H1 (cell line): Measurements from ENCODE around the gene ANKRD24. TPM values are rescaled to one million over a fixed set of nuclear protein-coding genes. Genes with fewer than 3 reads are reported as not detected.

ENCODE experiments used
- CTCF ChIA-PET: fragments of 300-600 bp; sonication (Branson Sonifier 250); formaldehyde crosslinking; loops from one replicate; lab custom pipeline; 2021; ENCODE audit not compliant: partially characterized antibody; lab: Charles Lee
- POLR2A ChIA-PET: fragments of 300-600 bp; sonication (Branson Sonifier 250); formaldehyde crosslinking; loops from one replicate; lab custom pipeline; 2021; ENCODE audit warnings: inconsistent platforms; ENCODE audit not compliant: partially characterized antibody; lab: Charles Lee
- DNase-seq, 2 experiments: peaks; one replicate each; pipeline versions ENCODE4 v3.0.0 to v3.0.0-alpha.2; 2010 to 2022; ENCODE audit warnings: low spot score in 2 of 2, low read depth in 1 of 2, mixed read lengths in 1 of 2
- FAIRE-seq: peaks from 2 replicates; lab custom pipeline; 2011; peaks lifted over from hg19 to GRCh38; lab: Jason Lieb, UNC
- H2AFZ ChIP-seq: 2 replicates; pipeline ENCODE4 v1.8.1; 2012; ENCODE audit warnings: low read length, inconsistent platforms
- H2AK5ac ChIP-seq: 2 replicates; pipeline ENCODE4 v1.6.1; 2013; ENCODE audit warnings: low read depth, low read length
- H2BK120ac ChIP-seq: replicated peaks from 2 replicates; pipeline ENCODE3; 2013; ENCODE audit warnings: low read depth, low read length, inconsistent platforms
- H2BK12ac ChIP-seq: 2 replicates; pipeline ENCODE4 v1.6.1; 2013; ENCODE audit warnings: low read depth, low read length
- H2BK15ac ChIP-seq: 2 replicates; pipeline ENCODE4 v1.6.1; 2013; ENCODE audit warnings: low read length
- H2BK20ac ChIP-seq: 2 replicates; pipeline ENCODE4 v1.6.1; 2013; ENCODE audit warnings: low read length
- H2BK5ac ChIP-seq: 2 replicates; pipeline ENCODE4 v1.6.1; 2013; ENCODE audit warnings: low read depth, low read length
- H3K14ac ChIP-seq: 2 replicates; pipeline ENCODE4 v1.6.1; 2013; ENCODE audit warnings: inconsistent platforms; ENCODE audit not compliant: insufficient read length
- H3K18ac ChIP-seq: 2 replicates; pipeline ENCODE4 v1.6.1; 2013; ENCODE audit warnings: low read length; ENCODE audit errors: extremely low read depth
- H3K23ac ChIP-seq: 2 replicates; pipeline ENCODE4 v1.6.1; 2013; ENCODE audit warnings: inconsistent platforms; ENCODE audit not compliant: insufficient read length
- H3K23me2 ChIP-seq: 2 replicates; pipeline ENCODE4 v1.6.1; 2013; ENCODE audit warnings: low read depth, low read length
- H3K27ac ChIP-seq: 2 replicates; pipeline ENCODE4 v1.6.1; 2011; ENCODE audit warnings: low read depth, low read length, inconsistent platforms
- H3K27me3 ChIP-seq, 4 experiments: replicated peaks in 1 of 4; 1 replicate in 1 of 4; 2 replicates in 3 of 4; pipeline versions ENCODE4 v1.6.1 to v1.8.1; 2011 to 2013; ENCODE audit warnings: low read length in 3 of 4, mild to moderate bottlenecking in 3 of 4, inconsistent platforms in 2 of 4, mixed read lengths in 2 of 4, moderate library complexity in 1 of 4; ENCODE audit not compliant: control insufficient read depth in 3 of 4, insufficient read depth in 3 of 4; ENCODE audit errors: extremely low read depth in 1 of 4
- H3K36me3 ChIP-seq, 4 experiments: 2 replicates each; pipeline versions ENCODE4 v1.6.1 to v1.8.1; 2011 to 2013; ENCODE audit warnings: mild to moderate bottlenecking in 4 of 4, low read length in 3 of 4, moderate library complexity in 2 of 4, control low read depth in 1 of 4, inconsistent platforms in 1 of 4; ENCODE audit not compliant: insufficient read depth in 4 of 4, control insufficient read depth in 2 of 4
- H3K4ac ChIP-seq: replicated peaks from 2 replicates; pipeline ENCODE3; 2013; ENCODE audit warnings: low read length, low read depth, mixed read lengths, inconsistent platforms; ENCODE audit not compliant: insufficient read length
- H3K4me1 ChIP-seq, 4 experiments: replicated peaks in 1 of 4; 1 replicate in 1 of 4; 2 replicates in 3 of 4; pipeline versions ENCODE4 v1.6.1 to v1.8.1; 2011 to 2013; ENCODE audit warnings: low read length in 3 of 4, inconsistent platforms in 2 of 4, mixed read lengths in 1 of 4; ENCODE audit not compliant: insufficient read depth in 4 of 4, control insufficient read depth in 3 of 4
- H3K4me2 ChIP-seq, 2 experiments: 2 replicates each; pipeline versions ENCODE4 v1.6.1 to v1.8.1; 2011 to 2013; ENCODE audit warnings: low read depth in 2 of 2, low read length in 2 of 2, control low read depth in 1 of 2, inconsistent platforms in 1 of 2, mild to moderate bottlenecking in 1 of 2; ENCODE audit not compliant: insufficient read depth in 1 of 2
- H3K4me3 ChIP-seq, 4 experiments: fragments of 200-600, 300-600 bp in 1 of 4; sonication (generic), shearing (Covaris generic), sonication (Bioruptor Twin) in 1 of 4; 2 replicates each; pipeline versions ENCODE4 v1.5.1 to v1.8.1; 2011 to 2016; ENCODE audit warnings: low read length in 4 of 4, low read depth in 3 of 4, control low read depth in 2 of 4, inconsistent platforms in 2 of 4, mild to moderate bottlenecking in 2 of 4, mixed read lengths in 1 of 4, moderate library complexity in 1 of 4; ENCODE audit not compliant: insufficient read depth in 2 of 4; ENCODE audit errors: extremely low read depth in 1 of 4
- H3K56ac ChIP-seq: replicated peaks from 2 replicates; pipeline ENCODE3; 2013; ENCODE audit warnings: low read depth, mild to moderate bottlenecking, mixed read lengths, low read length, inconsistent platforms; ENCODE audit not compliant: insufficient read length
- H3K79me1 ChIP-seq: 2 replicates; pipeline ENCODE4 v1.6.1; 2013; ENCODE audit warnings: low read depth, low read length, control low read depth
- H3K79me2 ChIP-seq, 2 experiments: 2 replicates each; pipeline versions ENCODE4 v1.6.1 to v1.8.1; 2012 to 2013; ENCODE audit warnings: low read length in 2 of 2, mild to moderate bottlenecking in 2 of 2, inconsistent platforms in 1 of 2; ENCODE audit not compliant: insufficient read depth in 2 of 2, control insufficient read depth in 1 of 2
- H3K9ac ChIP-seq, 4 experiments: replicated peaks in 1 of 4; 1 replicate in 1 of 4; 2 replicates in 3 of 4; pipeline versions ENCODE4 v1.6.1 to v1.8.1; 2011 to 2013; ENCODE audit warnings: low read depth in 3 of 4, low read length in 3 of 4, control low read depth in 2 of 4, mild to moderate bottlenecking in 2 of 4, moderate library complexity in 2 of 4, inconsistent platforms in 1 of 4; ENCODE audit errors: extremely low read depth in 1 of 4
- H3K9me3 ChIP-seq, 2 experiments: 2 replicates each; pipeline versions ENCODE4 v1.6.1 to v1.8.1; 2012 to 2013; ENCODE audit warnings: mild to moderate bottlenecking in 2 of 2, moderate library complexity in 2 of 2, control low read depth in 1 of 2, inconsistent platforms in 1 of 2, low read depth in 1 of 2, low read length in 1 of 2, mixed read lengths in 1 of 2; ENCODE audit not compliant: insufficient read depth in 2 of 2
- H4K20me1 ChIP-seq, 2 experiments: replicated peaks in 1 of 2; 2 replicates each; pipeline versions ENCODE3 to v1.8.1; 2011 to 2013; ENCODE audit warnings: inconsistent platforms in 2 of 2, low read length in 2 of 2, mild to moderate bottlenecking in 1 of 2; ENCODE audit not compliant: insufficient read depth in 2 of 2, control insufficient read depth in 1 of 2
- H4K5ac ChIP-seq: 2 replicates; pipeline ENCODE4 v1.6.1; 2013; ENCODE audit warnings: low read length, low read depth, mixed read lengths, inconsistent platforms; ENCODE audit not compliant: insufficient read length
- H4K8ac ChIP-seq: 2 replicates; pipeline ENCODE4 v1.8.0; 2013; ENCODE audit warnings: mild to moderate bottlenecking, moderate library complexity, low read length, inconsistent platforms; ENCODE audit not compliant: insufficient read depth; ENCODE audit errors: extremely low read depth
- H4K91ac ChIP-seq: replicated peaks from 2 replicates; pipeline ENCODE3; 2013; ENCODE audit warnings: low read length, mixed read lengths, inconsistent platforms; ENCODE audit not compliant: insufficient read length
- CHD1 ChIP-seq: IDR thresholded peaks from 2 replicates; pipeline ENCODE4 v1.6.1; 2012; ENCODE audit warnings: low read depth, low read length, improper control_type of control experiment
- CREB1 ChIP-seq: IDR thresholded peaks from 2 replicates; pipeline ENCODE4 v1.6.1; 2012; ENCODE audit warnings: inconsistent platforms
- NANOG ChIP-seq: IDR thresholded peaks from 2 replicates; pipeline ENCODE4 v1.6.1; 2011; ENCODE audit warnings: low read length, low read depth, mild to moderate bottlenecking, inconsistent platforms; ENCODE audit not compliant: insufficient read depth, poor library complexity, severe bottlenecking
- RNF2 ChIP-seq: fragments of 200-900, 300-1000 bp; sonication (generic); IDR thresholded peaks from 2 replicates; pipeline ENCODE4 v1.7.1; 2016; ENCODE audit warnings: borderline replicate concordance, low read depth, mild to moderate bottlenecking, antibody characterized with exemption, low read length; ENCODE audit not compliant: poor library complexity, severe bottlenecking; ENCODE audit errors: missing control alignments
- SAP30 ChIP-seq: fragments of 300-600 bp; sonication (generic); IDR thresholded peaks from 2 replicates; pipeline ENCODE4 v1.7.1; 2012; ENCODE audit warnings: low read length, moderate library complexity, mild to moderate bottlenecking, inconsistent platforms; ENCODE audit not compliant: insufficient read depth, insufficient replicate concordance
- SP1 ChIP-seq: IDR thresholded peaks from 2 replicates; pipeline ENCODE4 v1.6.1; 2011; ENCODE audit warnings: low read depth, low read length
- SP2 ChIP-seq: IDR thresholded peaks from 2 replicates; pipeline ENCODE4 v1.6.1; 2012; ENCODE audit warnings: mild to moderate bottlenecking, low read length, inconsistent platforms
- SP4 ChIP-seq: IDR thresholded peaks from 2 replicates; pipeline ENCODE4 v1.6.1; 2012; ENCODE audit warnings: low read length, inconsistent platforms
- ZNF274 ChIP-seq: IDR thresholded peaks from 2 replicates; pipeline ENCODE4 v1.7.0; 2012; ENCODE audit warnings: low read length, borderline replicate concordance; ENCODE audit errors: extremely low read depth
- WGBS, 2 experiments: shearing (Covaris generic) in 1 of 2; methylation state at CpG; one replicate each; pipeline versions ENCODE4 v1.1.6 to v1.1.7; 2013 to 2015; ENCODE audit warnings: low lambda C conversion rate in 2 of 2, mixed read lengths in 2 of 2, inconsistent platforms in 1 of 2, low coverage in 1 of 2, missing lambda C conversion rate in 1 of 2; ENCODE audit not compliant: insufficient replicate concordance in 2 of 2, insufficient coverage in 1 of 2, insufficient read length in 1 of 2; ENCODE audit errors: extremely low coverage in 1 of 2, missing lambda C conversion rate in 1 of 2; 5-methylcytosine and 5-hydroxymethylcytosine counted together
- polyA plus RNA-seq, 7 experiments: library from polyadenylated mRNA; depleted of rRNA in 3 of 7; stranded (reverse) in 5 of 7; unstranded in 2 of 7; fragments of >200 nt in 5 of 7; fragments of 200-250 nt in 2 of 7; gene quantifications; 1 replicate in 5 of 7; 2 replicates in 1 of 7; 4 replicates in 1 of 7; pipeline versions ENCODE4 v1.2.1 to v1.2.3, GENCODE V29; 2011 to 2013; ENCODE audit warnings: missing spikeins in 2 of 7, mixed read lengths in 2 of 7
- total RNA-seq: library from RNA; stranded (reverse); fragmentation: NEBNext Ultra II Directional; extraction: Animal tissue kit (Norgen Biotek cat#: 25700); gene quantifications from 2 replicates; pipeline ENCODE4 v1.2.1, GENCODE V29; 2021

The ANKRD24 gene
- total and polyA plus RNA-seq, 2 of the 8 experiments (the other 6 are each of a cell fraction or from before 2014, with no cell fraction given) = 7.6 to 14.1 TPM

DNA sequence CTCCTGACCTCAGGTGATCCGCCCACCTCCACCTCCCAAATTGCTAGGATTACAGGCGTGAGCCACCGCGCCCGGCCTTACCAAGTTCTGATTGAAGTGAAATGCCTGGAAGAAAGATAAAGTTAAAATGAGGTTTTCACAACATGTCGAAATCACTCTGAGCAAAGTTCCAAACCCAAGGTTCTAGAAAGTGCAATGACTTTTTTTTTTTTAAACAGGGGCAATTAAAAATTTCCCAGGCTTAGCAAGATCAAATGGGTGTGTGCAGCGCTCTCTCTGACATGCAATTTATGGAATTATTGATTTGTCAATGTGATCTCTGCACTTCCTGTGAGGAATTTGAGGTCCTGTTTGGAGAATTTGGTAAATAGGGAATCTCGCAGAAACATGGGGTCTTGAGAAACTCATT lies 45.8 kb upstream of the ANKRD24 start:
- DNase-seq = no peak
- Histone ChIP-seq H3K9ac (no peak overlapping the region), H3K9me3 (no peaks in the 10 kb centered on the region), H3K18ac (no peak overlapping the region), H4K91ac (no peak overlapping the region), H2BK20ac (no peak overlapping the region), H4K20me1 (no peaks in the 10 kb centered on the region), H3K14ac (no peak overlapping the region), H3K4ac (no peak overlapping the region), H4K8ac (no peak overlapping the region), H3K23ac (no peak overlapping the region), H2AFZ (no peak overlapping the region), H2BK15ac (no peak overlapping the region), H2AK5ac (no peak overlapping the region), H3K79me1 (no peaks in the 10 kb centered on the region), H3K4me3 (no peak overlapping the region), H3K56ac (no peak overlapping the region), H4K5ac (no peak overlapping the region), H3K4me1 (no peaks in the 10 kb centered on the region; a peak in 1 of 7 replicates), H2BK12ac (no peak overlapping the region), H3K27ac (no peak overlapping the region), H3K36me3 (no peaks in the 10 kb centered on the region), H2BK5ac (no peak overlapping the region), H3K4me2 (no peak overlapping the region), H3K23me2 (no peaks in the 10 kb centered on the region), H3K27me3 (no peaks in the 10 kb centered on the region), H3K79me2 (no peaks in the 10 kb centered on the region), H2BK120ac (no peak overlapping the region)
- no peak for FAIRE-seq
- TF ChIP-seq ZNF274 = no peak
- TF ChIP-seq CREB1 = no peak
- no peak for TF ChIP-seq NANOG
- no peak for TF ChIP-seq SP4
- TF ChIP-seq CHD1 = no peak
- TF ChIP-seq SP1 = no peak
- no peak for TF ChIP-seq RNF2
- no peak for TF ChIP-seq SP2
- no peak for TF ChIP-seq SAP30
- 97% methylated on average over 8 of the region's 8 CpGs; no CpG with 5 or more reads in 1 of the 2 experiments for WGBS, 2 experiments
- CTCF ChIA-PET = interaction anchor here (7.1 kb wide), 1 partner anchor 15 kb away, joined by 79 read pairs; the partner anchor contains the start of gene CREB3L3
- POLR2A ChIA-PET = interaction anchor here (0.6 kb wide), 1 partner anchor 110 kb away, joined by 3 read pairs; the partner anchor contains the start of gene YJU2
